ENCODE data around the gene NEK1.
A peak's percentile ranks its signal among the peaks of the same experiment; 100 is the strongest.

Gene NEK1

GRCh38 chr4:169611991-169612870, at the start of gene NEK1:
TSS of gene NEK1 (minus strand) at chr4:169612583. CDS start at chr4:169602630, 9,953 bp downstream.
- H3K4me3 ChIP-seq (ENCODE audit: low read length), result peak within 1 kb of the TSS; percentile 82
- TF ChIP-seq ZNF274 (IDR thresholded peaks at IDR 0.05; ENCODE audit: low read depth, low read length), result no peak

- no peak overlapping the region for H3K4me3 ChIP-seq (ENCODE audit: low read length)
- TF ChIP-seq ZNF274 (IDR thresholded peaks at IDR 0.05; ENCODE audit: low read depth, low read length), result no peak
These were observed 49.4 kb upstream of the NEK1 start for GRCh38 chr4:169661761-169662160.

- no peak for TF ChIP-seq ZNF274 (IDR thresholded peaks at IDR 0.05; ENCODE audit: low read depth, low read length)
- H3K4me3 ChIP-seq (ENCODE audit: low read length), result no peak overlapping the region; the same call in 1 of the 2 replicates
These were observed 48.5 kb upstream of the NEK1 start for GRCh38 chr4:169660929-169661328.

- peak overlapping the region; percentile 84 for H3K4me3 ChIP-seq (ENCODE audit: low read length)
- TF ChIP-seq ZNF274 (IDR thresholded peaks at IDR 0.05; ENCODE audit: low read depth, low read length), result no peak
These were observed 47.6 kb upstream of the NEK1 start for GRCh38 chr4:169659716-169660670.

GRCh38 chr4:169658975-169659715, 46.8 kb upstream of the NEK1 start:
- TF ChIP-seq ZNF274 (IDR thresholded peaks at IDR 0.05; ENCODE audit: low read depth, low read length), result no peak
- H3K4me3 ChIP-seq (ENCODE audit: low read length), result no peak overlapping the region; the same call in 1 of the 2 replicates

GRCh38 chr4:169658196-169658595, 45.8 kb upstream of the NEK1 start:
- H3K4me3 ChIP-seq (ENCODE audit: low read length), result no peak overlapping the region
- no peak for TF ChIP-seq ZNF274 (IDR thresholded peaks at IDR 0.05; ENCODE audit: low read depth, low read length)

GRCh38 chr4:169657470-169658107, 45.2 kb upstream of the NEK1 start:
- no peak for TF ChIP-seq ZNF274 (IDR thresholded peaks at IDR 0.05; ENCODE audit: low read depth, low read length)
- no peak overlapping the region for H3K4me3 ChIP-seq (ENCODE audit: low read length)

GRCh38 chr4:169655401-169655800, 43.0 kb upstream of the NEK1 start:
- no peak overlapping the region for H3K4me3 ChIP-seq (ENCODE audit: low read length)
- TF ChIP-seq ZNF274 (IDR thresholded peaks at IDR 0.05; ENCODE audit: low read depth, low read length), result no peak

GRCh38 chr4:169652535-169652934, 40.2 kb upstream of the NEK1 start:
- no peak for TF ChIP-seq ZNF274 (IDR thresholded peaks at IDR 0.05; ENCODE audit: low read depth, low read length)
- no peak overlapping the region for H3K4me3 ChIP-seq (ENCODE audit: low read length)

- TF ChIP-seq ZNF274 (IDR thresholded peaks at IDR 0.05; ENCODE audit: low read depth, low read length), result no peak
- H3K4me3 ChIP-seq (ENCODE audit: low read length), result no peak overlapping the region
These were observed 38.0 kb upstream of the NEK1 start for GRCh38 chr4:169650227-169650936.

GRCh38 chr4:169649545-169650226, 37.3 kb upstream of the NEK1 start:
- TF ChIP-seq ZNF274 (IDR thresholded peaks at IDR 0.05; ENCODE audit: low read depth, low read length), result no peak

GRCh38 chr4:169645627-169646026, 33.2 kb upstream of the NEK1 start:
- no peak overlapping the region for H3K4me3 ChIP-seq (ENCODE audit: low read length)
- TF ChIP-seq ZNF274 (IDR thresholded peaks at IDR 0.05; ENCODE audit: low read depth, low read length), result no peak

More at GRCh38 chr4:169649545-169650226, 37.3 kb upstream of the NEK1 start:
- no peak overlapping the region for H3K4me3 ChIP-seq (ENCODE audit: low read length)

Measured in GM08714 (cell line).